Astrocyte of the cerebellum (primary cell): ENCODE data around the gene MOV10.

Source experiments
- DNase-seq: peaks from one replicate; pipeline ENCODE4 v3.0.0-alpha.2; 2011; ENCODE audit warnings: low read depth
- H3K4me3 ChIP-seq: 2 replicates; pipeline ENCODE4 v1.5.1; 2011; ENCODE audit warnings: mild to moderate bottlenecking, low read depth, low read length, moderate library complexity
- CTCF ChIP-seq: IDR thresholded peaks from 2 replicates; pipeline ENCODE4 v1.5.1; 2012; ENCODE audit warnings: low read length, low read depth, moderate library complexity, mild to moderate bottlenecking; ENCODE audit errors: missing control alignments
- in situ Hi-C: cut with HindIII; loops from 2 replicates; pipeline ENCODE4 v1.10.0; 2017; ENCODE audit warnings: low sequenced_read_pairs

The MOV10 gene

DNA sequence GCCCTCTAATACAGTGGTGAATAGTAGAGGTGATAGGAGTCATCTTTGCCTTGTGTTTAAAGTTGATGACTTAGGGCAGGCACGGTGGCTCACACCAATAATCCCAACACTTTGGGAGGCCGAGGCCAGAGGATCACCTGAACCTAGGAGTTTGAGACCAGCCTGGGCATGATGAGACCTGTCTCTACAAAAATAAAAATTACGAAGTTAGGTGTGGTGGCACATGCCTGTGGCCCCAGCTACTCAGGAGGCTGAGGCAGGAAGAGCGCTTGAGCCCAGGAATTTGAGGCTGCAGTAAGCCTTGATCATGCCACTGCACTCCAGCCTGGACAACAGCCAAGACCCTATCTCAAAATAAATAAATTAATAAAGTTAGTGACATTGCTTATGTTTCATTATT lies 28.2 kb upstream of the MOV10 start:
- no peak overlapping the region for H3K4me3 ChIP-seq
- TF ChIP-seq CTCF: no peak
- DNase-seq: no peak
- in situ Hi-C loops: no loop called here

DNA sequence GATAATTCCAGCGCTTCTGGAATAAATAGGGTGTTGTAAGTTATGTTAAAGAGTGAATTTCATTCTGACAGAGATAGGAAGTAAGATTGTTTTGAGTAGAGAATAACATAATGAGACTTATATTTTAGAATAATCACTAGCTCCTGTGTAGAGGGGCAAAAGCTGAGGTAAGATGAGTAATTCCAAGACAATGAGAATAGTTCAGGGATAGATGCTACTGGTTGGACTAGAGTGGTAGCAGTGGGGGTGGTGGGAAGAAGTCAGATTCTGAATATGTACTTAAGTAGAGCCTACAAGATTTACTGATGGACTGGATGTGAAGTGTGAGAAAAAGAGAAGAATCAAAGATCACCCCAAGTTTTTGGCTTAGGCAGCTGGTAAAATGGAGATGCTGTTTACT lies 23.3 kb upstream of the MOV10 start:
- in situ Hi-C loops: no loop called here
- no peak overlapping the region for H3K4me3 ChIP-seq
- no peak for DNase-seq
- TF ChIP-seq CTCF: no peak

DNA sequence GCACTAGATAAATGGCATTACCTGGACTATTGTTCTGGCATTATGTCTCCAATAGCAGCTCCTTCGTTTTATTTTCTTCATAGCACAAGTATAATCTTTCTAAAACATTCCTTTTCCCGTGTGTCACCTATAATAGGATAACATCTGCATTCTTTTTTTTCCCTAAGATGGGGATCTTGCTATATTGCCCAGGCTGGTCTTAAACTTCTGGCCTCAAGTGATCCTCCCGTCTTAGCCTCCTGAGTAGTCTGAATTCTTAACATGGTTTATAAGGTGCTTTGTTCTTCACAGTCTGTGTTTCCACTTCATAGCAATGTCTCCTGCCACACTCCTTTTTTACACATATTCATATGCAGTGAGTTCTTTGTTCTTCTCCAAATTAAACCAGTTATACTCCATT lies 8.6 kb upstream of the MOV10 start:
- no peak for DNase-seq
- in situ Hi-C loops: no loop called here
- H3K4me3 ChIP-seq: no peak overlapping the region
- TF ChIP-seq CTCF: no peak

- in situ Hi-C loops: no loop called here
- H3K4me3 ChIP-seq: no peak overlapping the region
- DNase-seq: no peak
- no peak for TF ChIP-seq CTCF
Observed at GRCh38 chr1:112666946-112667345, 7.5 kb upstream of the MOV10 start.

- DNase-seq: no peak
- H3K4me3 ChIP-seq: no peak overlapping the region
- in situ Hi-C loops: no loop called here
- no peak for TF ChIP-seq CTCF
Observed at GRCh38 chr1:112672009-112672408, 2.5 kb upstream of the MOV10 start.

- in situ Hi-C loops: no loop called here
Observed at GRCh38 chr1:112672842-112673241, 1.6 kb upstream of the MOV10 start.

More at GRCh38 chr1:112672842-112673241, 1.6 kb upstream of the MOV10 start:
- DNase-seq: no peak
- no peak for TF ChIP-seq CTCF
- no peak overlapping the region for H3K4me3 ChIP-seq
